ENCODE measurements around the gene OR7A5. TPM values are rescaled to one million over a fixed set of nuclear protein-coding genes. Genes with fewer than 3 reads are reported as not detected.
"Not testable (repeated sequence)": the region's sequence is repeated elsewhere in the genome, so short reads cannot be mapped to it uniquely, and the experiment has no call there.

Gene OR7A5
- total RNA-seq: not detected in 2 replicates

DNA sequence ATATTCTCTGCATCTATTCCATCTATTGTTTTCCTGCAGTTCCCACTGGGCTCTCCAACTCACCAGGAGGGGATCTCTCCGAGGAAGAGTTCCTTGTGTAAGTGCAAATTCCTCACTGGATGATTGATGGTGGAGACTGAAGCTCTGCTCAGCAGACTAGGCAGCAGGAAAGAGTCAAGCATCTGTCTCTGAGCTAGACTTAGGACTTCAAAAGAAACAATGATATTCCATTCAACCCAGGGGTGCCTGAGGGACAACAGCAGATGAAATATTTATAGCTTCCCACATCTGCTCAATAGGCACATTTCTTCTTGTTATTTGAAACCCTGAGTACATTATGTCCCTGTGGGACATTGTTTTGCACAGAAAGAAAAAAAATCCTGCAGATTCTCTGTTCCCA lies at the start of gene OR7A5, which contains the start of gene OR7C1:
Gene OR7A5 (minus strand): TSS at position 175 of the 400 bp plus-strand sequence. CDS start 6,944 bp downstream, outside the sequence.
Gene OR7C1 (minus strand): TSS at position 175 of the 400 bp plus-strand sequence. CDS start 35,049 bp downstream, outside the sequence.
- no peak for DNase-seq (ENCODE audit: low read depth in 2 of 2)

DNA sequence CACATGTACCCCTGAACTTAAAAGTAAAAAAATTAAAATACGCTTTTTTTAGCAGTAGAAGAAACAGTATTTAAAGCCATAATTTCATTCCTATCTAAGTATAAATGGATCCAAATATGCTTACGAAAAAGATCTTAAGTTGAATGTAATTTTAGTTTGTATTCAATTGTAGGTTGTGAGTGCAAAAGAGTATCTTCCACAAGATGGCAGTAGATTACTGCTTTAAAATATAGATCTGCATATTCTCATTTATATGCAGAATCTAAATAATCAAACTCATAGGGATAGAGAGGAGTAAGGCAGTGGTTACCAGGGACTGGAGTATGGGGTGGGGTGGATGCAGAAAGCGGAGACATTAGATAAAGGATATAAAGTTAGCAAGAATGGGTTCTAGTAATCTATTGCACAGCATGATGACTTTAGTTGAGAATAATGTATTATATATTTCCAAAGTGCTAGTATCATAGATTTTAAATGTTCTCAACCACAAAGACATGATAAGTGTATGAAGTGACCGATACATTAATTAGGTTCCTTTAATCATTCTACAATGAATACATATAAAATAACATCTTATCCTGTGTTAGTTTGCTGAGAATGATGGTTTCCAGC lies 36.7 kb upstream of the OR7A5 start:
- peak; percentile 17 to 21 for DNase-seq (ENCODE audit: low read depth in 2 of 2)

DNA sequence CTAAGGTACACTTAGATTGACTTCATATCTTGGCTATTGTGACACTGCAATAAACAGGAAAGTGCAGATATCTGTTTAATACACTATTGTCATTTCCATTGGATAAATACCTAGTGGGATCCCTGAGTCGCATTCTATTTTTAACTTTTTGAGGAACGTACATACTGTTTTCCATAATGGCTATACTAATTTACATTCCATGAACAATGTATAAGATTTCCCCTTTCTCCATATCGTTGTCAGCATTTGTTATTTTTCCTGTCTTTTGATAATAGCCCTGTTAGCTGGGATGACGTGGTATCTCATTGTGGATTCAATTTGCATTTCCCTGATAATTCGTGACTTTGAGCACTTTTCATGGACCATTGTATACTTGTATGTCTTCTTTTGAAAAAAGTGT lies 33.5 kb upstream of the OR7A5 start:
- no peak for DNase-seq (ENCODE audit: low read depth in 2 of 2)

DNA sequence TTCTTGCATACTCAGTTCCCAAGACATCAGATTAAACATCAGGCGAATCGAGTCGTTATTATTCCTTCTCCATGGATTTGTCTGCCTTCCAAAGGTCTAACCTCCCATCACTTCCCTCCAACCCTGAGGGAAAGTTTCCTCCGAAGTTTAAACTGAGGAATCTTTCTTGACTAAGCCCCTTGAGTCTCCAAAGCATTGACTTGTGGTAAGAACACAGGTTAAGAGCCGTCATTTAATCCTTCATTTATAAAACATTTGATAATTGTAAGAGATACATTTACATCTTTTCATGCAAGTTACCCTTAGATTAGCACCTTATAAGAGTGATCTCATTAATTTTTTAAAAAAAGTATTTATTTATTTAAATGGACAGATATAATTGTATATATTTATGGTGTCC lies 13.8 kb upstream of the OR7A5 start, which contains the start of gene OR7A10:
Gene OR7A10 (minus strand): TSS at position 101 of the 400 bp plus-strand sequence. CDS start 7,045 bp downstream, outside the sequence.
- DNase-seq (ENCODE audit: low read depth in 2 of 2): no peak

DNA sequence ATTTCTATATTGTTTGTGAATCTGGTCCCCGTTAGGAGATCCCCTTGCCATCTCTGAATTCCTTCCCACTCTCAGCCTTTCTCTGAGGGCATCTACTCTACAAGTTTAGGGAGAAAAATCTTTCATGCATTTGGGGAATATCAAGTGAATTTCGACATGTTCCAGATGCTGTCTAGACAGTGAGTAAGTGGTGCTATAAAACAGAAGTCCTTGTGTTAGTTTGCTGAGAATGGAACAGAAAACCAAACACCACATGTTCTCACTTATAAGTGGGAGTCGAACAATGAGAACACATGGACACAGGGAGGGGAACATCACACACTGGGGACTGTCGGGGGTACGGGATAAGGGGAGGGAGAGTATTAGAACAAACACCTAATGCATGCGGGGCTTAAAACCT lies 8.6 kb upstream of the OR7A5 start:
- DNase-seq (ENCODE audit: low read depth in 2 of 2): no peak

DNA sequence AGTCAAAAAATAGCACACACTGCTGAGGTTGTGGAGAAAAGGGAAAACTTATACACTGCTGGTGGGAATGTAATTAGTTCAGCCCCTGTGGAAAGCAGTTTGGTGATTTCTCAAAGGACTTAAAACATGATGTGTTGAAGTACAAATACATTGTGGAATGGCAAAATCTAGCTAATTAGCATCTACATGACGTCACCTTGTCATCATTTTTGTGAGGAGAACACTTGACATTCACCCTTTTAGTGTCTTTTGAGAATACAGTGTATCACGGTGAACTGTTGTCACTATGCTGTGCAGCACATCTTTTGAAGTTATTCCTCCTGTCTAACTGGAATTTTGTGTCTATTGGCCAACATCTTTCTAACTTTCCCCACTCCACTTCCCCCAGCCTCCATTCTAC lies 8.2 kb upstream of the OR7A5 start:
- no peak for DNase-seq (ENCODE audit: low read depth in 2 of 2)

DNA sequence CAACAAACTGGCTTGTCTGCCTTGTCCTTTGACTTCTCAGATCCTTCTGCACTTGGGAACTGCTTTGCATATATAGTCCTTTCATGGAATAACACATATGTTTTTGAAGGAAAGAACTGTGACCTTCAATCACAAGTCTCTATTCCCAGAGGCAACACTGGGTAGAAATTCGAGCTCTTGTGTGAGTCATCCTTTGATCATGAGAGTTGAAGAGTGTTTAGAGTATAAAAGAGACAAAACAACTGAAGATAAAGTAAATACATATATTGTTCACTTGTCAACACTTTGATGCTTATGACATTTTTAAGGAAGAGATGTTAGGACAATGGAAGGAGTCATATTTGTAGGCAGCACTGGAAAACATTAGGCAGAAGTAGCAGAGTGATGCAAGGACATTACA lies 5.2 kb upstream of the OR7A5 start:
- DNase-seq (ENCODE audit: low read depth in 2 of 2): no peak

DNA sequence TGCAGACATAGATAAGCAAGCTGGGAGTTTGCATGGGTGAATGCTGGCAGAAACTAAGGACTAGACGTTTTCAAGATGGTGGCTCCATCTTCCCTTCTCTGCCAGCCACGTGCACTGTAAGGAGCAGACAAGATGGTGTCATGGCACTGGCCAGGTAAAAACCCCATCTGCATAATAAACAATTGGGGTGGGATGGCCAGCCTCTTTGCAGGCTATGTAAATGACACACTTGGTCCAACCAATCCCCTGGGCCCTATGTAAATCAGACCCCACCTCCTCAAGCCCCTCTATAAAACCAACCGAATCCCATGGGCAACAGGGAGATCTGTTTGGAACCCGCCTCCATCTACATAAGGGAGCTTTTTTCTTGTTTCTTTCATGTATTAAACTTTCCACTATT lies 2.4 kb upstream of the OR7A5 start:
- no peak for DNase-seq (ENCODE audit: low read depth in 2 of 2)

DNA sequence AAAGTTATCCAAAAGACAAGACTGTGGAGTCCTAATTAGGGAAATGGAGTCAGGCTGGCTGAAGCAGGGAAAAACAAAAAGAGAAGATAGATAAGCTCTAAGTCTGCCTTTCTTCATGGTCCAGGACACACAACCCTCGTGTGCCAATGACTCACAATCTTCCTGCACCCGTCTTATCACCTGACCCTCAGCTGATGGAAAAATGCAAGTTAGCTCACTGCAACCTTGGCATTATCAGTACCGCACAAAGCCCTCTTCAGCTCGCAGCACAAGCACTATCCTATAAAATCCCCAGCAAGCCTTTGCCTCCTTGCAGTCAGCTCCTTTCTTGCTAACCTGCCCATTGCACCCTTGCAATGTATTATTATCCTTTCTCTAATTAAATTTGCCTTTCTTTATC lies 4.3 kb downstream of the OR7A5 start:
- no peak for DNase-seq (ENCODE audit: low read depth in 2 of 2)

DNA sequence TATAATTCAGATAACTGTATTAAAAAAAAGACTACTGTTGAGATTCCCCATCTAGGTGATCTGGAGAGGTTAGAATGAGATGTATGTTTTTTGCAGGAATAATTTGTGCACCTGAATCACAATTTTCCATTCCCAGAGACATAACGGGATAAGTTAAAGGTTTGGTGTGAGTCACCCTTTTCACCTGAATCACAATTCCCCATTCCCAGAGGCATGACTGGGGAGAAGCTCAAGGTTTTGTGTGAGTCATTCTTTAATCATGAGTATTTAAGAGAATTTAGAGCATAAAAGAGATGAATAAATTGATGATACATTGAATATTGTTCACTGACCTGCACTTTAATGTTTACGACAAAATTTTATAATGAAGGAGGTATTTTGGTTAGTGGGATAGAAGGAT lies 9.0 kb downstream of the OR7A5 start:
- DNase-seq (ENCODE audit: low read depth in 2 of 2): no peak

DNA sequence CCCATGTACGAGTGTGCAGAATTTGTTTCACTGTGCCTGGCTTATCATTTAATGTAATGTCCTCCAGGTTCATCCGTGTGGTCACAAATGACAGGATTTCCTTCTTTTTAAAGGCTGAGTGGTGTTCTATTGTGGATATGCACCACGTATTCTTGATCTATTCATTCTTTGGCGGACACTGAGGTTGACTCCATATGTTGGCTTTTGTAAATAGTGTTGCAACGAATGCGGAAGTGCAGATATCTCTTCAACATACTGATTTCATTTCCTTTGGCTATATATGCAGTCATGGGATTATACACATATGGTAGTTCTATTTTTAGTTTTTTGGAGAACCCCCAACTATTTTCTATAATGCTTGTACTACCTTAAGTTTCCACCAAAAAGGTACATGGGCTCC lies 13.0 kb downstream of the OR7A5 start:
- DNase-seq (ENCODE audit: low read depth in 2 of 2): no peak

DNA sequence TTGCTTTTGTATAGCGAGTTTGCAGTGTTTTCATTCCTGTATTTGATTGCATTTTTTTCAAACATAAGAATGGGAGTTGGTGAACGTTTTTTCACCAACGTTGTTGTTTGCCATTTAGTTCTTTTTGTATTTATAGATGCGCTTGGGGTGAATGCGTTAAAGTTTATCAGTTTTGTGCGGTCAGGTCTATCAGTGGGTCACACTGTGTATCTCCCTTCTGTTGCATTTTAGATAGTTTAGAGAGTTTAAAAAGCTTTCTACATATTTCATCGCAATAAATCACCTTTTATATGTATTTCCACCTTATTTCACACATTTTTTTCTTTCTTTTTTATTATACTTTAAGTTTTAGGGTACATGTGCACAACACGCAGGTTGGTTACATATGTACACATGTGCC lies 16.4 kb downstream of the OR7A5 start:
- no peak for DNase-seq (ENCODE audit: low read depth in 2 of 2)

DNA sequence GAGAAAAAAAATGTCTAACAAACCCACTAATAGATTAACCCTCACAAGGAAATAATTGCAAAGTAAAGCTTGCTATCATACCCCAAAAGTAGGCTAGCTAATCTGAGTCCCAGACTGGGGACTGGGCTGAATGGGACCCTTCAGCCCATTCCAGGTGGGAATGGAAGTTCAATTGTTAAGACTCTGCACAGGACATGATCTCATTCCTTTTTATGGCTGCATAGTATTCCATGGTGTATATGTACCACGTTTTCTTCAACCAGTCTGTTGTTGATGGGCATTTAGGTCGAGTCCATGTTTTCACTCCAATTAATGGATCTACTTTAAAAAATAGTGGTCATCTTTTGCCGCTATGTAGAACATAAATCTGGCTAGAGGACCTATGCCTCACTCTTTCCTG lies 17.9 kb downstream of the OR7A5 start:
- DNase-seq (ENCODE audit: low read depth in 2 of 2): no peak

DNA sequence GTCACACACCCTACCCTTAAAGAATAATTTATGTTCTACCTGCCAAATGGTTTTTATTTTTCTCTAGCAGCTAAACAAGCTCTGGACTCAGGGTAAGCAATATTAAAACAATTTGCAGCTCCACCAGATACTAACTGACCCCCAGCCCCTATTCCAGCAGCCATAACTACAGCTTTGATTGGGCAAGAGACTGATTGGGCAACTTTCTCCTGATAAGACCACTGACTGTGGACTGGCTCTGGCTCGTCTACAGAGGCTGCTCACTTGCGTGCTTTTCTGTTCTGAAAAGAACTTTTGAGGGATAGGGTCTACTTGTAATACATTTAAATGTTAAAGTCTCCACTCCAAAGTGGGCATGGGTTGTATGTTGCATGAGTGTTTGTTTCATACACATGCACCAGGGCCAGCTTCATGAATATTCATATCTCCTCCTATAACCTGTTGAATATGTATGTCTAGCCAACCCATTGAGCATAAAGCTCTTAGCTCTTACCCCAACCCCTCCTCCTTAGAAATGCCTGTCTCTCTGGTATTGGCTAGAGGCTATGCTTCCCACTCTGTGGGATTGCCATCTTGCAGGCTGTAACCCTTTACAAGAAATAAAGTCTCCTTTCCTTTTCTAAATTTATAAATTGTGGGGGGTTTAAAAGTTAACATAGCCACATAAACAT lies 19.9 kb downstream of the OR7A5 start:
- DNase-seq (ENCODE audit: low read depth in 2 of 2): no peak

DNA sequence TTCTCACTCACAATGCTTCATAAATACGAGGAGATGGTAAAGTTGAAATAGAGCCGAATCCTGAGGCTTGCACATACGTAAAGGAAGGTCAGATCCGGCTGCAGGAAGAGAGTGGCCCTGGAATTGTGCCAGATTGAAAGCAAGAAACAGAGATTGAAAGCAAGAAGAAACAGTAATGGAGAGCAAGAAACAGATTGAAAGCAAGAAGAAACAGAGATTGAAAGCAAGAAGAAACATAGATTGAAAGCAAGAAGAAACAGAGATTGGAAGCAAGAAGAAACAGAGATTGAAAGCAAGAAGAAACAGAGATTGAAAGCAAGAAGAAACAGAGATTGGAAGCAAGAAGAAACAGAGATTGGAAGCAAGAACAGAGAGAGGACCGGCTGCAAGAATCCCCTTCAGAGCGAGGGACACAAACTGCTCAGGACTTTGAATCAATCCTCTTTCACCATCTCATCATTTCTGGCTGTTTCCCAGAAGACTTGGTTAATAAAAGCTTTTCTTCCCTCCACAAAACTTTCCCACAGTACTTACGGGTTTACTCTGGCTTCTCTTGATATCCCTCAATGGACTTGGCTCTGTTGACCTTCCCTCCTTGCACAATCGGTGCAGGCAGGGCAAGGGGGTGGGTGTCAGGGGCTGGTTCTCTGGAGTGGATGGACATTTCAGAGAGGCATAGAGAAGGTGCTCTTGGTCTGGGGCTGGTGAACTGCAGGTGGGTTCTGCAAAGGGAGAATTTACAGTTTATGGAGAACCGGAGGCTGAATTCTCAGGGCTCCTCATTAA lies 25.5 kb downstream of the OR7A5 start:
- DNase-seq (ENCODE audit: low read depth in 2 of 2): peak in 1 of 2 donors; percentile 5

DNA sequence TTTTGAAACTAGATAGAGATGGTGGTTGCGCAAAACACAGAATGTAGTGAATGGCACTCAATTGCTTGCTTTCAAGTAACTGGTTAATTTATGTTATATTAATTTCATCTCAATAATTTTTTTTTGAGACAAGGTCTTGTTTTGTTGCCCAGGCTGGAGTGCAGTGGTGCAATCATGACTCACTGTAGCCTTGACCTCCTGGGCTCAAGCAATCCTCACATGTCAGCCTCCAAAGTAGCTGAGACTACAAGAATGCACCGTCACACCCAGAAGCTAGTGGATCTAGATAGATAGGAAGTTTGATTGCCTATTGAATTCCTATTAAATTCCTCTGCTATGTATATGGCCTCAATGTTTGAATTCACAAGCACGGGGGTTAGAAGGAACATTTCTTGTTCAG lies 30.2 kb downstream of the OR7A5 start:
- no peak for DNase-seq (ENCODE audit: low read depth in 2 of 2)

DNA sequence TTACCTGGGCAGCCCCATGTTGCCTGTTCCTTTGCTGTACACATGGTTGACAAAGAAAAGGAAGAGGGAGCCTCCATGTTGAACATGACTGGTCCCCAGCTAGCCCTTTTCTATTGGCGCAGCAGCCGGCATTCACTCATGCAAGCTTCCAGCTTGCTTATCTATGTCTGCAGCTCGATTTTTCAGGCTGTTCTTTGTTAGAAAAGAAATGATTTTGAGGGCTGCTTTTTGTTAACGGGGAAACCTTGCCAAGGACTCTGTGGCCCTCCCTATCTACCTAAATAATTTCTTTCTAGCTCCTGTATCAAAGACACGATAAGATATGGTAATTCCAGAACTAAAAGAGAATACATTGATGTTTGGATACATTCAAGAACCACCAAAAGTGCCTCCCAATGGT lies 36.2 kb downstream of the OR7A5 start:
- DNase-seq (ENCODE audit: low read depth in 2 of 2): no peak

DNA sequence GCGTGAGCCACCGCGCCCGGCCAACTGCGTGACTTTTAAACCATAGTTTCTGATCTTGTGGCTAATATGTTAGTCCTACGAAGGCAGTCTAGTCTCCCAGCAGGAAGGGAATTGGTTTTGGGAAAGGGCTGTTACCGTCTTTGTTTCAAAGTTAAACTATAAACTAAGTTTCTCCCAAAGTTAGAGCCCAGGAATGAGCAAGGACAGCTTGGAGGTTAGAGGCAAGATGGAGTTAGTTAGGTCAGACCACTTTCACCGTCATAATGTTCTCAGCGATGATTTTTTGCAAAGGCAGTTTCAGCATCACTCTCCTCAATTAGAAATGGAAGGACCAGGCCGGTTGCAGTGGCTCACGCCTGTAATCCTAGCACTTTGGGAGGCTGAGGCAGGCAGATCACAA lies 39.0 kb downstream of the OR7A5 start:
- no peak for DNase-seq (ENCODE audit: low read depth in 2 of 2)

DNA sequence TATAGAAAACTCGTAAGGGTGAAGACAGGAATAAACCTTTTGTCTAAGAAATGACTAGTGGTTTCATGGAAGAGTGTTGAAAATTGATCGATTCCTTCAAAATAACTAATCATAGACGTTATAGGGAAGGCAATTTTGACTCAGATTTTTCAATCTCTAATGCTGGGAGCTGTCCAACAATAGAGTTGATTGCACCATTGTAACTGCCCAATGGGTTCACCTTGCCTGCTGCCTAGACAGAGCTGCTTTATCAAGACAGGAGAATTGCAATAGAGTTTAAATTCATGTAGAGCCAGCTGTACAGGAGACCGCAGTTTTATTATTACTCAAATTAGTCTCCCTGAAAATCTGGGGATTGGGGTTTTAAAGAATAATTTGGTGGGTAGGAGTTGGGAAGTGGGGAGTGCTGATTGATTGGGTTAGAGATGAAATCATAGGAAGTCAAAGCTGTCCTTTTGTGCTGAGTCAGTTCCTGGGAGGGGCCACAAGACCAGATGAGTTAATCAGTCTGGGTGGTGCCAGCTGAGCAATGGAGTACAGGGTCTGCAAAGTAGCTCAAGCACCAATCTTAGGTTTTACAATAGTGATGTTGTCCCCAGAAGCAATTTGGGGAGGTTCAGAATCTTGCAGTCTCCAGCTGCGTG lies 39.8 kb downstream of the OR7A5 start:
- peak in 1 of 2 donors; percentile 13 for DNase-seq (ENCODE audit: low read depth in 2 of 2)

DNA sequence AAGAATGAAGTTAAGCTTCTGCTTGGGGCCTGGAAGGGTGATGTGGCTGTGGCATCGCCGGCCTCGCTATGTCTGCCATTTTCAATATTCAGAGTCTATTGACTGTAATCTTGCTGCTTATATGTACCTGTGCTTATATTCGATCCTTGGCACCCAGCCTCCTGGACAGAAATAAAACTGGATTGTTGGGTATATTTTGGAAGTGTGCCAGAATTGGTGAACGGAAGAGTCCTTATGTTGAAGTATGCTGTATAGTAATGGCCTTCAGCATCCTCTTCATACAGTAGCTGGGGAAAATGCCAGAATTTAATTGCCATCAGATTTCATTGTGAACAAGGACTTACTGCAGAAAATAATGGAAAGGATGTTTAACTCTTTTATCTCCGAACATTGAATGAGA lies 42.7 kb downstream of the OR7A5 start:
- not testable (repeated sequence) for DNase-seq (ENCODE audit: low read depth in 2 of 2)

DNA sequence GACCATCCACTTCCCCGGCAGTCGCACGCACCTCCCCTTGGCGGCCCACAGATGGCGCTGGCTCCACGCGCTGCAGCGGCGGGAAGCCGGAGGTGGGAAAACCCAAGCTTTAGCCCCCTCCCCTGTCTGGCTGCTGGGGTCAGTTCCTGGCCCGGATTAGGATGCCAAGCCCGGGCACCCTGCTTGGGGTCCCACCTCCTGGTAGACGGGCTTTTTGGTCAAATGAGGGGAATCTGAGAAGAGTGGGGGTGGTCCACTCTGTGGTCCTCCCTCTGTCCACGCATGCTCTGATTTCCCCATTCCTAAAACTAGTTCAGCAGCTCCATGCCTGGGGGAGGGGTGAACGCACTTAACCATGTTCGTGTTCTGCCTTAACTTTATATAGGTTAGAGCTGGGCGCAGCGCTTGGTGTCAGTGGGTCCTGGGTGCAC lies 48.5 kb downstream of the OR7A5 start:
- DNase-seq (ENCODE audit: low read depth in 2 of 2): peak in 1 of 2 donors; percentile 34
